GM19035 (cell line): Measurements from ENCODE around the gene LNPEP.

Source experiments
- ATAC-seq: cut with Tn5 transposase; IDR thresholded peaks from one replicate; pipeline ENCODE4 v1.9.1; 2021; ENCODE audit not compliant: unreplicated experiment

Gene LNPEP

DNA sequence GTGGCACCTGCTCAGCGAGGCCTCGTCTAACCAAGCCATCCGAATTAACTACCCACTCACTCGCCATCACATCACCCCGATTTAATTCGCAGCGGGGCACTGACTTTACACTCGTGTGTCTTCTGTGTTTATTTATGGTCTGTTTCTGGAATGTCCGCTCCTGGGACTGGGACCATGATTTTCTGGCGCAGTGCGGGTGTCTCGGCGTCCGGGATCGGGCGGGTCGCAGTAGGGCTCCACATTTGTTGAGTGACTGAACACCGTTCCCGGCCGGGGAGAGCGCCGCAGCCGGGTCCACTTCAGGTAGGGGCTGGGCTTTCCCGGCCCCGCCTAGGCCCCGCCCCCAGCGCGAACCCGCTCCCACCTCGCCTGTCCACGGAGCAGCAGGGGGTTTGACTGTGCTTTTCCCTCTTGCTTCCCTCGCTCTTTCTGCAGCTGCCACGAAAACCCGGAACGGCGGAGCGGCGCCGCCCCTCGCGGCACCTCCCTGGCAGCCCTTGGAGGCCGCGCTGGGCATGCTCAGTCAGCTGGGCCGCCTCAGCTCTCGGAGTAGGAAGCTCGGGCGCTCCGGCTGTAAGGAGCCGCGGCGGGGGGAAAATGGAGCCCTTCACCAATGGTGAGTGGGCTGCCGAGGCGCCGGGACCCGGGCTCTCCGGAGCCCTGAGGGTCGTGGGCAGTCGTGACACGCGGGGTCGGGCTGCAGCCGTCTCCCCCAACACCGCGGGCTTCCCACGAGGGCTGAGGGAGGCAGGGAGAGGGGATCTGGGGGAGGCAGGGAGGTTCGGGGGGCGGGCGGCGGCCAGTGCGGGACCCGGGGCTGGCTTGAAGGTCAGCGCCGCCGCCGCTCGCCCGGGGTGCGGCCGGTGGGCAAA lies at the start of gene LNPEP:
TSS of gene LNPEP (plus strand) at position 522 of the 872 bp plus-strand sequence. CDS start at position 598, 76 bp downstream.
- peak; percentile 52 for ATAC-seq

DNA sequence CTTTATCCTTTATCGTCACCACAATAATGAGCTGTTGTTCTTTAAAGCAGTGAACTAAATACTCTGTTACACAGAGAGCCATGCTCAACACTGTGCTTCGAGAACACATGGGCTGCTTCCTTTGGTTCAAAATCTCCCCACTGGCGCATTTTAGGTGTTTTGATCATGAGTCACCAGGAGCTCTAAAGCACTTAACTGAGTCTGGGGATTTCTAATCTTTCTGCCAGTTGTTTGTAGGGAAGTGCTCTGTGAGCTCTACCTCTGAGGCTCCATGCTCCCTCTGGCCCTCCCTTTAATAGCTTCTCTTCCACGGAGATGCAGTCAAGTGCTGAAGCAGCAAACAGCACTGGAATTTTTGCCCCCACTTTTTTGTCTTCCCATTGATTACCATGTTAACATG lies 42.5 kb upstream of the LNPEP start:
- no peak for ATAC-seq

DNA sequence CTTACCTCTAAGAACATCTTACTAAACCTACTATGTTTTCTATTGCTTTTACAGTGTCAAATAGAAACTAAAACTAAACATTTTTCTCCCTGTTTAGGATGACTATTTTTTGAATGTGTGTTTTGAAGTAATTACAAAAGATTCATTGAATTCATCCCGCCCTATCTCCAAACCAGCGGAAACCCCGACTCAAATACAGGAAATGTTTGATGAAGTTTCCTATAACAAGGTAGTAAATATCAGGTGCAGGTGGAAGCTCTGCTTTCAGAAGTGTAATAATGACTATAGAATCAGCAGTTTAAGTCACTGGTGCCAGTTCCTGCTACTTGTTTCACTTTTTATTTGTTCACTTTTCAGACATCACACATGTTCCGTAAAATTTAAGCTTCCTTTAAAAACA lies 39.6 kb upstream of the LNPEP start:
- ATAC-seq: peak; percentile 87

DNA sequence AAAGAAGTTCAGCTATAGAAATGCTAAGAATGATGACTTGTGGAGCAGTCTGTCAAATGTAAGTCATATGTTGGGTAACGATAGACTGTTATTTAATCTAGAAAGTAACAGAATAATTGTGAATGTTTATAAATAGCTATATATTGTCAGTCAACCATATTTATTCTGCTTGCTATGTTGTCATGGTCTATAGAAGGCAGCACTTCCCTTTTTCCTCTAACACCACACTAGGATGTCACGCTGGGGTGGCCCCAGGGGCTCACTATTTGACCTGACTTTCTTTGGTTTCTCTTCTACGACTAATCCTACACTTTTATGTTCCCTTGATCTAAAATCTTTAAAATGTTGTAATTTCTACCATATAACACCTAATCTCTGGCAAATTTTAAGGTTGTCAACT lies 39.1 kb upstream of the LNPEP start:
- peak; percentile 83 for ATAC-seq

DNA sequence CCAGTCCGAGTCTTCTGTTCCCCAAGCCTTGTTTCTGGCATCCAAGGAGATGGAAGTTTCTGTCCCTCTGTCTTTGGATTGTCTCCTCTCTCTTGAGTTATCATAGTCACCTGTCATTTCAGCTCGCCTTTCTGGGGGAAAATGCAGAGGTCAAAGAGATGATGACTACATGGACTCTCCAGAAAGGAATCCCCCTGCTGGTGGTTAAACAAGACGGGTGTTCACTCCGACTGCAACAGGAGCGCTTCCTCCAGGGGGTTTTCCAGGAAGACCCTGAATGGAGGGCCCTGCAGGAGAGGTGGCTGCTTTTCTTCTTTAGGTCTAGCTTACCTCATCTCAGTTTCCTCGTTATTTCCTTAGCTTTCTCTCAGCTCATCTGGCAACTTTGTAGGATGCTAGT lies 34.5 kb upstream of the LNPEP start:
- ATAC-seq: no peak

DNA sequence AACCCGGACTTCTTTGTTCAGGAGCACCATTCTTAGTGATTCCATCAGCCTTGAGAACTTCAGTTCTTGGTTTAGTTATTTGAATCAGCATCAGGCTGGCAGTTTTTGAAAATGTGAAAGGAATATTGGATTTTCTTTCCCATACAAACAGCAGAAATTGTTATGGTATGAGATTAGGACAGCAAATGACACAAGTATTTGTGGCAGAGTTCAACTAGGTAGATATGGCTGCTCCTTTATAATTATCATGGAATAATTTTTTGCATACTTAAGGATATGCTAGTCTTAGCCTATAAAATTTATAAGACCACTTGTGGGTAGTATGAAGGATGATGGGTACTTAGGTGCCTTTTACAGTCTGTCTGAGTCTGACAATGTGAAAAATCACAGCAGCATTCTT lies 34.0 kb upstream of the LNPEP start:
- ATAC-seq: no peak

DNA sequence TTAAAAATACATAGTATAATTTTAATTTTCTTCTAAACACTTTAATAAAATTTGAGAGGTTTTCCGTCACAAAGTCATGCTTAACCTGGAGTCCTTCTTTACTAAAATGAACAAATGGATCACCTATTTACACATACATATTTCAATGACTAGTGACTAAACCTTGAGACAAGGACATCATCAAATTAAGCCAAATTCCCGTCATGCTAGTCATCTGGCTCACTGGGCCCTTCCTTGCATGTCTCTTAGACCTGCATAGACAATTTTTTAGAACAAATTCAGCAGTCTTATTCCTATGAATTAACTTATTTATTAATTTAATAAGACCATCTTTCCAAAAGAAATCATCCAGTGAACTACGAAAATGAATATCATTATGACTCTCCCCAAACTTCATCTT lies 33.0 kb upstream of the LNPEP start:
- no peak for ATAC-seq

DNA sequence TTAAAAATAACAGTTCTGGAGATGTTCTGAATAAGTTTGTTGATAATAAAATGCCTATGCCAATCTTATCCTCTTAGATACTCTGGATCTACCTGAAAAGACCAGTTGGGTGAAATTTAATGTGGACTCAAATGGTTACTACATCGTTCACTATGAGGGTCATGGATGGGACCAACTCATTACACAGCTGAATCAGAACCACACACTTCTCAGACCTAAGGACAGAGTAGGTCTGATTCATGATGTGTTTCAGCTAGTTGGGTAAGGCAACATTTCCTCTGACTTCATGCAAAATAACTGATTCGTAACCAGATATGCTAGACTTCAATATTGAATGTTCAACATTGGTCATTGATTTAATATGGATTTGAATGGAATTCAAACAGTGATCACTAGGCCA lies 32.6 kb upstream of the LNPEP start:
- ATAC-seq: no peak

DNA sequence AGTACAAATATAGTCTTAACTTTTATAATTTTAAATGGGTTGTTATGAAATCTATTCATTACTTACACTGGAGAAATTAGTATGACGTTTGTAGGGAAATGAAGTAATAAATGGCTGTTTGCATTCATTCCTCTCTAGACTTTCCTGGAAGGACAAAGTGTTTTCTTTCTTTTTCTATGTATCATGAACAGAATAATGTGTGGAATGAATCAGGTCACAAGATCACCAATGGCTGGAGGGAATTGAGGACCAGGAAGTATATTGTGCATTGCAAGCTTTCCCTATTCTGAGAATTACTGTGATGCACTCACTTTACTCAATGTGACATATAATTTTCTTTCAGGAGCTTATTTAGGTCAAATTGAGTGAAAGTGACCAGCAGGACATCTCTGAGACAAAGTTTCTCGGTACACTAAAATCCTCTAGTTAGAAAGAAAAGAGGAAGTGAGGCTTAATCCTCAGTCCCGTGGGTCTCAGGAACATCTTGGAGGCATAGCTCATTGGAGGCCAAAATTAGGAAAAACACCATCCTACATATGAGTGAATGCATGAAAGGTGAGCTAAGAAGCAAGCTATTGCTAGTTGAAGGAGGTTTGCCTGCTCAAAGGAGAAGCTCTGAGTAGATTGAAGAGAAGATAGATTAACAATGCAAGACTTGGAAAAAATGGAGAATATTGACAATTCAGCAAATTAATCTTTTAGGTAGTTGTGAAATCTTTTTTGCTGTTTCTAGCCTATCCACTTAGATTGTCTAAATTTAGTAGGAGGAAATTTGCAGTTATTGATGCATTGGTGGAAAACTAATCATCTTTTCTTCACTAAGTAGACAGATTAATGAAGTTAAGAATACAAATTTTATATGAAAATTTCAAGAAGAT lies 31.6 kb upstream of the LNPEP start:
- ATAC-seq: no peak

DNA sequence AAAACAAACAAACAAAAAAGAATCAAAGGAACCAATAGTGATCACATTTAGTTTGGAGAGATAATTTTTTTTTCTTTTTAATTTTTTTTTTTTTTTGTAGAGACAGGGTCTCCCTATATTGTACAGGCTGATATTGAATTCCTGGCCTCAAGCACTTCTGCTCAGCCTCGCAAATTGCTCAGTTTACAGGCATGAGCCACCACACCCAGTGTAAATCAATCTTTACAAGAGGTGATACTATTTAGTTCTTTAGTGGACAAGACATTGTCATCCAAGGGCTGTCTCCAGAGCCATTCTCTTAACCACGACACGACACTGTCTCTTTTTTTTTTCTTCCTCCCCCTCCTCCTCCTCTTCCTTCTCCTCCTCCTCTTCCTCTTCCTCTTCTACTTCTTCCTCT lies 30.0 kb upstream of the LNPEP start:
- ATAC-seq: no peak

DNA sequence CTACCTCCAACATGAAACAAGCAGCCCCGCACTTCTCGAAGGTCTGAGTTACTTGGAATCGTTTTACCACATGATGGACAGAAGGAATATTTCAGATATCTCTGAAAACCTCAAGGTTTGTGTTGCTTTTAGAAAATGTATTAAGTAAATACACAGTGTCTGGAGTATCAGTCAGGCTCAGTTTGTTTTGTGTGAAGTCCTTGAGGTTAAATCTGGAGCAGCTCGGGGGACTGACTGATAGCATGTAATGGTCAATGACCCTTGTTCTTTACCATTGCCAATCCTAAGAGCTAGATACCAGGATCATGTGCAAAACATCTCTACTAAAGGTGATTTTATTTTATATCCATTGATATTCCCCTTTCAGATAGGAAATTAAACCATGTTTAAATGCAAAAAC lies 26.9 kb upstream of the LNPEP start:
- no peak for ATAC-seq

DNA sequence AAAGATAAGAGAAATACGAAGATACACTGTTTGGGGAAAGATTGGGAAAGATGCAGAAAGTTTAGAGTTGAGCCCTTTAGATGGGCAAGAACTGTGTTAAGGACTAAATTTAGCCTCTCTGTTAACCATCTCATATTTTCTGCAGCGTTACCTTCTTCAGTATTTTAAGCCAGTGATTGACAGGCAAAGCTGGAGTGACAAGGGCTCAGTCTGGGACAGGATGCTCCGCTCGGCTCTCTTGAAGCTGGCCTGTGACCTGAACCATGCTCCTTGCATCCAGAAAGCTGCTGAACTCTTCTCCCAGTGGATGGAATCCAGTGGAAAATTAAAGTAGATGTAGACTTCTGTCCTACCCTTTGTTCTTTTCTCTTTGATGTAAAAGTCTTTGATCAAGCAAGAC lies 26.4 kb upstream of the LNPEP start:
- no peak for ATAC-seq

DNA sequence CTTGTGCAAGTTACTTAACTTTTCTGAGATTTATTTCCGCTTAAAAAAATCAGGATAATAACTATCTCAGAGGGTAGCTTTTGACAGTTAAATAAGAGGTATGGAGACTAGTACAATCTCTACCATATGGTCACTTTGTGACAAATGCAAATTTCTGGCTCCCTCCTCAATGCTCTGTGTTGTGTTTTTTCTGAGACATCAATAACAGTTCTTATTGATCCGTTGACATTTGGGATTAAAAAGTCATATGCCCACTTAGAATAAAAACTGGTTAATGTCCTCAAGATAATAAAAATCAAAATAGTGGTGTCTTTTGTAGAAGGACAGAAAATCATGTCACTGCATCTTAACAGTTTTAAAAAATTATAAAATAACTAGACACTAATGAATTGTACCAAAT lies 24.7 kb upstream of the LNPEP start:
- ATAC-seq: no peak

DNA sequence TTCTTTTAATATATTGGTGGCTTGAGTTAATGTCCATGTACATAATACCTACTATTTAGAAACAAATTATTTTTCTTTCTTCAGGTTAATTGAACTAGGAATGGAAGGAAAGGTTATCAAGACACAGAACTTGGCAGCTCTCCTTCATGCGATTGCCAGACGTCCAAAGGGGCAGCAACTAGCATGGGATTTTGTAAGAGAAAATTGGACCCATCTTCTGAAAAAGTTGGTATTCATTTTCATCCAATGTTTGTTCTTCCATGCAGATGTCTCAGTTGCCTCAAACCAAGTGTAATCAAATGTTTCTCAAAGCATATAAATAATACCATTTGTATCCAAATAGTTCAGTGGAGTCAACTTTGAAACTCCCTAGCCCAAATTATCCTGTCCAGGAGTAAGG lies 22.6 kb upstream of the LNPEP start:
- no peak for ATAC-seq

DNA sequence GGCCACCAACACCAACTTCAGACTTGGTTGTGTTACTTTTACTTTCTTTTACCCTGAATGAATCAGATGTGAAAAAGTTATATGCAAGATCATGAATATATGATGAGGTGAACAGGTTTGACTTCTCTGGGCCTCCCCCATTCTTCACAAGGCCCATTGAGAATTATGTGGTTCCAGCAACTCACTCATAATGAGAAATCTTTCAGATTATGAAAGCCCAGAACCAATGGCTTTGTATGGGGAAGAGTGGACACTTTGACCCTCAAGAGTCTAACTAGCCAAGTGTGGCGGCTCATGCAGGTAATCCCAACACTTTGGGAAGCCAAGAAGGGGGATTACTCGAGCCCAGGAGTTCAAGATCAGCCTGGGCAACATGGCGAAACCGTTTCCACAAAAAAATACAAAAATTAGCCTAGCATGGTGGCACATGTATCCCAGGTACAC lies 16.1 kb upstream of the LNPEP start:
- peak; percentile 65 for ATAC-seq

DNA sequence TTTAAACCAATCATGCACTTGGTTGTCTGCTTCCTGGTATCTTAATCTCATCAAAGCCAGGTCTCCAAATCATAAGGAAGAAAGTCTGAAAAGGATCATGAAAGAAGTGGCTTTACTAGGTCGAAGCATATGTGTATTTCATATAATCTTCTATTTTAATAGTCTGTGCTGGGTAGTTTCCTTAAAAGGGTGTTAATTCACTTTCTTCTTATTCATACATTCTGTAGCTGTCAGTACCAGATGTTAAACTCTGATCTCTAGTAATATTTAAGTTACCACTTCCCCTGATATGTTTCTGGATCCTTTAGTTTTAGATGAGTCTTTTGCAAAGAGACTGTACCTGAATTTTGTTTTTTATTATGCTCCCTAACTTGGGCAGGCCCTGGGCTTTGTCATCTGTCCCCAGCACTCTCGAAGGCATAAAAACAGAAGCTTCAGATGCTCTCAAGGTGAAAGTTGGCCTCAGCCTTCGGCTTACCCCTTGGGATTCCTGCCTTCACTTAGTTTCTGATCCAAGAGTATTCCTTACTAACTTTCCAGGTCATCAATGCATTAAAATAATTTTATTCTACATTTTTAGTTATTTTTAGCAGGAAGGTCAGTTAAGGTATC lies 15.0 kb upstream of the LNPEP start:
- ATAC-seq: no peak

DNA sequence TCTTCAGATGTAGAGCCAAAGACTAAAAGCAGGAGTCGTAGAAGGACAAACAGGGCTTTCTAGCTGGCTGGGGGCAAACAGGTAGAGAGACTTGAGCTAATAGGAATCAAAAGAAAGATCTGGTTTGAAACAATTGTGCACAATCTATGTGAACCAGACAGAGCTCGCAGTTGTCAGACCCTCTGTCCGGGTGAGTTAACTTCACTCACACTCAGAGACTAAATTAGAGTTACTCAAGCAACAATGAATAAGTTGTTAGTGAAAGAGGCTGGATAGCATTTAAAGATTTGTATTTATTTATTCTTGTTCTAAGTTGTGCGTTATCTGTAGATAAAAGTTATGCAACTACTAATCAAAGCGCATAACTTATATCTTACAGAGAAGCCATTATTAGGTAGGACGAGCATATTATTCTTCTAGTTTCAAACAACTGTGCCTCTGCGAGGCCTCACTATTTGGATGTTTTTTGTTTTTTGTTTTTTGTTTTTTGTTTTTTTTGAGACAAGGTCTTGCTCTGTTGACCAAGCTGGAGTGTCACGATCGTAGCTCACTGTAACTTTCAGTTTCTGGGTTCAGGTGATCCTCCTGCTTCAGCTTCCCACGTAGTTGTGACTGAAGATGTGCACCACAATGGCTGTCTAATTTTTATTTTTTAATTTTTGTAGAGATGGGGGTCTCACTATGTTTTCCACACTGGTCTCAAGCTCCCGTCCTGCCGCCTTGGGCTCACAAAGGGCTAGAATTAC lies 13.2 kb upstream of the LNPEP start:
- peak; percentile 32 for ATAC-seq

DNA sequence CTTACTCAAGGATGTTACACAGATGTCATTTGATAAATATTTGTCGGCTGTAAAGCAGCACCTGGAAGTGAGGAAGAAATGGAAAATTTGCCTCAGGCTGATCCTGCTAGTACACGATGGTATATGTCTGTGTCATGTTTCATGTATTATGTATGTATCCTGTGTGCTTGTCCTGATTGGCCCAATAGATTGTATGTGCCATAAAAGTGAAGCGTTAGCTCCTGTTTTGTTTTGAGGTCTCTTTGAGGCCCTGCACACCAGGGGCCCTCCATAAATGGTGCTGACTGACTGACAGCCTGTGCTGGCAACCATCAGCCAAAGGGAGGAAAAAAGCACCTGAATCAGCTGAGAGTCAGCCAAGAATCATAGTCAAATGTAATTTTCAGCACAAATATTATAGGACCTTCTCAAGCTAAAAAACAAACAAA lies 11.8 kb upstream of the LNPEP start:
- ATAC-seq: no peak

DNA sequence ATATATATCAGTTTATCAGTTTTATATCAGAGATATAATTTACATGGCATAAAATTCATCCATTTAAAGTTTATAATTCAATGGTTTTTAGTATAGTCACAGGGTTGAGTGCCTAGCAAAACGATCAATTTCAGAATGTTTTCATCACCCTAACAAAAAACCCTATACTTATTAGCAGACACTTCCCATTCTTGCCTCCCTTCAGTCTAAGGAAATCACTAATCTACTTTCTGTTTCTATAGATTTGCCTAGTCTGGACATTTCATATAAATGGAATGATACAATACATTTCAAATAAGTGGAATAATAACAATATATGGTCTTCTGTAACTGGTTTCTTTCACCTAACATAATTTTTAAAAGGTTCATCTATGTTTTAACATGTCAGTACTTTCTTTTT lies 9.6 kb upstream of the LNPEP start:
- no peak for ATAC-seq

DNA sequence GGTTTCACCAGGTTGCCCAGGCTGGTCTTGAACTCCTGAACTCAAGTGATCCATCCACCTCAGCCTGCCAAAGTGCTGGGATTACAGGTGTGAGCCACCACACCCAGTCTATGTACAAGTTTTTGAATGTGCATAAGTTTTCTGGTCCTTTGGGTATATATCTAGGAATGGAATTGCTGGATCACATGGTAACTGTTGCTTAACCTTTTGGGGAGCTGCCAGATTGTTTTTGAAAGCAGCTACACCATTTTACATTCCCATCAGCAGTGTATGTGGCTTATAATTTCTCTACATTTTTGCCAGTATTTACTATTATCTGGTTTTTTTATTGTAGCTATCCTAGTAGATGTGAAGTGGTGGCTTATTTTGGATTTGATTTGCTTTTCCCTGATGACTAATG lies 8.9 kb upstream of the LNPEP start:
- no peak for ATAC-seq
